KOPT-K1 (cell line): ENCODE results near the gene SYCE3.

ENCODE experiments used
- H3K27ac ChIP-seq: fragments of 200-600 bp; sonication (generic); 2 replicates; pipeline ENCODE4 v1.5.1; 2016; ENCODE audit warnings: antibody characterized with exemption, mild to moderate bottlenecking, low read depth, low read length; ENCODE audit not compliant: poor library complexity, severe bottlenecking
- H3K36me3 ChIP-seq: fragments of 200-600 bp; sonication (generic); 2 replicates; pipeline ENCODE4 v1.5.1; 2017; ENCODE audit warnings: antibody characterized with exemption, mild to moderate bottlenecking, low read length, moderate library complexity; ENCODE audit not compliant: insufficient read depth
- H3K9me3 ChIP-seq: fragments of 200-600 bp; sonication (generic); 2 replicates; pipeline ENCODE4 v1.5.1; 2017; ENCODE audit warnings: antibody characterized with exemption, low read length, mild to moderate bottlenecking; ENCODE audit not compliant: insufficient read depth, poor library complexity, severe bottlenecking

SYCE3 gene

DNA sequence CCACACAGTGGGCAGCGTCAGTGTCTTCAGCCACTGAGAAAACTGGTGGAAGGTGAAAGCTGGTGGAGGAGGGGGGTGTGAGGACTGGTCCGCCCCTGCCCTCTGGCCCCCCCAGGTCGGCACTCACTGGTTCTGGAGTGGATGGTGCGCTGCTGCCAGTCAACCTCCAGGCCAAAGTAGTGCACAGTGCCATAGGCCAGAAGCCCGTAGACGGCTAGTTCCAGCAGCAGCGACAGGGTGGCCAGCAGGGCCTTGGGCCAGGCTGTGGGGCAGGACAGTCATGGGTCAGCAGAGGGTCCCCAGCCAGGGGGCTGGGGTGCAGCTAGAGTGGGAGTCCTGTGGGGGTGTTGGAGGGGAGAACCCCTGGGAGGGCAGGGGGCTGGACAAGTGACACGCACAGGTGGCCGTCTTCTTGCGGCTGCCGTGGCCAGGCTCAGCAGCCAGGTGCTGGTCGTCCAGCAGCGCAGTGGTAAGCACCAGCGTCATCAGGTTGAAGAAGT, 57.4 kb downstream of the SYCE3 start:
- no peaks in the 10 kb centered on the region for H3K9me3 ChIP-seq
- H3K27ac ChIP-seq, result no peak overlapping the region
- H3K36me3 ChIP-seq, result peaks cover 33% of the 10 kb centered on the region

DNA sequence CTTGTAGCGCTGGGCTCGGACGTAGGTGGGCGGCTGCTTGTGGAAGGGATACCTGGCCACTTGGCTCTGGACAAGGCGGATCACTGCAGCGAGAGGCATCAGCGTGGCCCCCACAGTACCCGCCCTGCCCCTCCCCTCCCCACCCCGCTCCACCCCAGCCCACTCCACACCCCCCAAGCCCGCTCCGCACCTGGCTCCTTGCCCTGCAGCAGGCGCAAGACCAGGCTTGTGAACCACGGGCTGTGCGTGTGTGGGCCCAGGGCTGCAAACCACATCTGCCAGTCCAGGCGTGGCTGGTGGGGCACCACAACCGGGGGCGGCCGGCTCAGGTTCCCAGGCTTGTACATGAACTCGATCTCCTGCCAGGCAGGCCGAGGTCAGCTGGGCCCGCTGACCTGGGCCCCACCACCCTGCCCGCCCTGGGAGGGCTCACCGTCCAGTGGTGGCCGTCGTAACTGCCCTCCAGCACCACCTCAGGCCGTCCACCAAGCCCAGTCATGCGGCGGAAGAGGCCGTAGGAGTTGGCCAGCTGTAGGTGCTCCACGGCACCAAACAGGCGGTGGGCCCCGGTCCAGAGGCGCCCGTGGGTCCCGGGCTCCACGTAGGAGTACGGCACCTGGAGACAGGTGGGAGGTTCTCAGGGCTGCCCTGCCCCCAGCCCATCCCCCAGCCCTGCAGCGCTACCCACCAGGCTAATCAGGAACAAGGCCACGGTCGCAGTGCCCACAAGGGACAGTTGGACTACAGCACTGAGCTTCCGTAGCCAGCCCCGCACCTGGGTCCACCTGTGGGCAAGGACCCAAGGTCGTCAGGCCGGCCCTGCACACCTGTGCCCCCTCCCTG, 58.1 kb downstream of the SYCE3 start:
- Histone ChIP-seq H3K27ac (no peak overlapping the region), H3K36me3 (peaks cover 31% of the 10 kb centered on the region), H3K9me3 (no peaks in the 10 kb centered on the region)

- Histone ChIP-seq H3K9me3 (no peaks in the 10 kb centered on the region), H3K27ac (no peak overlapping the region), H3K36me3 (peaks cover 31% of the 10 kb centered on the region)
These were observed 59.1 kb downstream of the SYCE3 start for GRCh38 chr22:50503475-50504145.

- Histone ChIP-seq H3K9me3 (no peaks in the 10 kb centered on the region), H3K36me3 (peaks cover 31% of the 10 kb centered on the region), H3K27ac (no peak overlapping the region)
These were observed 59.9 kb downstream of the SYCE3 start for GRCh38 chr22:50502628-50503474.

GRCh38 chr22:50502096-50502495, 60.6 kb downstream of the SYCE3 start:
- peaks cover 31% of the 10 kb centered on the region for H3K36me3 ChIP-seq
- H3K9me3 ChIP-seq, result no peaks in the 10 kb centered on the region
- H3K27ac ChIP-seq, result no peak overlapping the region
